Activated effector memory CD4-positive, alpha-beta T cell treated with Interleukin-2 at 50 U/mL for 16 hours (primary cell): ENCODE data around the gene OR4C5.
A peak's percentile ranks its signal among the peaks of the same experiment; 100 is the strongest.
"Not testable (repeated sequence)": the region's sequence is repeated elsewhere in the genome, so short reads cannot be mapped to it uniquely, and the experiment has no call there.

Experiments
- DNase-seq: peaks from one replicate; pipeline ENCODE4 v3.0.0-alpha.2; 2020

Gene OR4C5

DNA sequence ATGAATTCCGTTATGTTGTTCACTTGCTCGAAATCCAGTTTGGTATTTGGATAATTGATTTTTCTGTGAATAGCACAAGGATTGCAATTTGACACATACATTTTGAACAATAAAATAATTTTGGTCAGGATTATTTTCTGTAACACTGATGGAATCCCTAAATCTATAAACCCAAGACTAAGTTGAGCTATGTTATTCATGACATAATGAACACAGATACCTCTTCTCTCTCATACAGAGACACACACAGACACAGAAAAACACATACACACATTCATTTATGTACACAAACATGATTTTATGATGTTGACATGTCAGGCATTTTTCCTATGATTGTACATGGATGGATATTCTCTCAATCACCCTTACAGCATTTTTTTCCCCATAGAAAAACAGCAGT lies at the start of gene OR4C5:
Gene OR4C5, minus strand, starts transcription at position 101 of the 400 bp plus-strand sequence. Its CDS starts 0 bp downstream, at position 101.
- no peak for DNase-seq

DNA sequence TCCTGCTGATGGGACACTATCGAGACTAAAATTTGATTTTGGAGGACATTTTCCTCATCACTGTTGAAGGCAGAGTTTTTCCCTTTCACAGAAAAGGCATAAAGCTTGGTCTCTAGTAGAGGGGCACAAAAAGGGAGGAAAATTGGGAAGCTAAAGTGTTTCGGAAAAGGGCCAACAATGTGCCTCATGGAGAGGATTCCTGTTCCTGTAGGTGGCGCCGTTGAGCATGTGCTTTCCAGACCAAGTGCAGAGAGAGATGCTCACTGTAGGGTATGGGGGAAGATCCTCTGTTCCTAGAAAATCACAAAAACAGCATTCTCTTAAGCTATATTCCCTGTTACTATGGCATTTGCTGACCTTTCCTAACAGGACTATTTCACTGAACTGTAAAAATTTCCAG lies 18.4 kb upstream of the OR4C5 start:
- no peak for DNase-seq

DNA sequence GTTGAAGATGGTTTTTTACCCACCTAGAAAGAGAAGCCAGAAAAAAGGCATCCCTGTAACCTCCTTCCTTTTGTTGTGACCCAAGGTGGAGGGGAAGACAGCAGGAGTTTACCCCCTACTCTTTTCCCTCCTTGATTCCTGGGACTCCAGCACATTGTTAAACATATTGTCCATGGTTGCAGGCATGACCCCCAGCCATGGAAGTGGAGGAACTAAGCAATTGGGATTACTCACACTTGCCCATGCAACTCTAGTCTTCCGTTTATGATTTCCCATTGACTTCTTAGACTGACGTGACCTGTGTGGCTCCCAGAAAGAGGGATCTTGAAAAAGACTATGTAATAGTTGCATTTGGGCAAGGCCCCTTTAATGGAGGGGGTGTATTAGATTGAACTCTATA lies 17.9 kb upstream of the OR4C5 start:
- DNase-seq, result not testable (repeated sequence)

DNA sequence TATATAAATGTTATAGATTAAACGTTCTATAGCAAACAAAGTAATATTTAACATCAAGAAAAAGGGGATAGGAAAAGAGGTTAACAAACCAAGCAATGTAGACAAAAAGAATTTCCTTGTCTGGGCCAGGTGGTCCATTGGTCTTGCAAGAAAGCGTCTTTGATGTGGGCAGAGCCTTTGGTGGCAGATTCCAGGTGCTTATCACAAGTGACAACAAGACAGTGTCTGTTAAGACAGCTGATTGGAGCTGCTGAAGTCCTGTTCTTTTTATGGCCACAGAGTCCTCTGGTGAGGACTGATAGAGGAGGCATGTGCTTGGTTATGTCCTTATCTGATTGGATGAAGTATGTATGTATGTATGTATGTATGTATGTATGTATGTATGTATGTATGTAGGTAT lies 5.0 kb downstream of the OR4C5 start:
- DNase-seq, result not testable (repeated sequence)

DNA sequence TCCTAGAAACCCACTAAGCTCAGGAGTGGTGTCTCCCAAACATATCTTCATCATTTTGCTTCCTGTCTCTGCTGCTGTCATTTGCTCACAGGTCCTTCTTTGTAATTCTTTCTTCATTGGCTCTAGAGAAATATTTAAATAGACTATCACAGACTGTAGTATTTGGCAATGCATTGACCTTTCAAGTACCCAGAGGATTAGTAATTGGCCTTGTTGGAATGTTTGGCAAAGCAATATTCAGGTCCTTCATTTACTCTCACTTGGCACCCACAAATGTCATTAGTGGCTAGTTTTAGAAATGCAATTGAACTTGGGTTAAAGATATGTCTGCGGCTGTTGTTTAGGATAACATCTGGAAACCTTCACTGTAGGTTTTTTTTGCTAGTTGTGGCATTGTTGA lies 11.6 kb downstream of the OR4C5 start:
- DNase-seq, result no peak

DNA sequence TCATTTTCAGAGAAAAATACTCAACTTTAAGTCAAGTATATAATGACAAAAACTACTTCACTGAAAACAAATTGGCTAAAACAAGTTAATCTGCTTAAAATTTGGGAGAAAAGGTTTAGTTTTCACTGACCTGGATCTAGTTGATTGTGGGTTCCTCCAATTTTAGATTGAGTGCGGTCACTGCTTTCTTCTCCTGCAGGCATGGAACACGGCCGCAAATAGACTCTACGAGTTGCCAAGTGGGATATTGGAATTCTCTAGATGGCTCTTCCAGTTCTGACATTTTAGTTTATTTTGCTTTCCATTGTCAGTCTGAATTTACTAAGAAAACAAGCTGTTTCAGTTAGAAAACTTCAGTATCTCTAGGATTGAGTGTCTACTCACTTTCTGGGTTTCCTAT lies 12.3 kb downstream of the OR4C5 start:
- DNase-seq, result no peak

DNA sequence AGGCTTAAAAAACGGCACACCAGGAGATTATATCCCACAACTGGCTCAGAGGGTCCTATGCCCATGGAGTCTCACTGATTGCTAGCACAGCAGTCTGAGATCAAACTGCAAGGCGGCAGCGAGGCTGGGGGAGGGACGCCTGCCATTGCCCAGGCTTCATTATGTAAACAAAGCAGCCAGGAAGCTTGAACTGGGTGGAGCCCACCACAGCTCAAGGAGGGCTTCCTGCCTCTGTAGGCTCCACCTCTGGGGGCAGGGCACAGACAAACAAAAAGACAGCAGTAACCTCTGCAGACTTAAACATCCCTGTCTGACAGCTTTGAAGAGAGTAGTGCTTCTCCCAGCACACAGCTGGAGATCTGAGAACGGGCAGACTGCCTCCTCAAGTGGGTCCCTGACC lies 20.0 kb downstream of the OR4C5 start:
- peak; percentile 29 for DNase-seq

DNA sequence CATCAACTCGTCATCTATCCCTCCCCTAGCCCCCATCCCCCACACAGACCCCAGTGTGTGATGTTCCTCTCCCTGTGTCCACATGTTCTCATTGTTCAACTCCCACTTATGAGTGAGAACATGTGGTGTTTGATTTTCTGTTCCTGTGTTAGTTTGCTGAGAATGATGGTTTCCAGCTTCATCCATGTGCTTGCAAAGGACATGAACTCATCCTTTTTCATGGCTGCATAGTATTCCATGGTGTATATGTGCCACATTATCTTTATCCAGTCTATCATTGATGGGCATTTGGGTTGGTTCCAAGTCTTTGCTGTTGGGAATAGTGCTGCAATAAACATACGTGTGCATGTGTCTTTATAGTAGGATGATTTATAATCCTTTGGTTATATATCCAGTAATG lies 23.8 kb downstream of the OR4C5 start:
- not testable (repeated sequence) for DNase-seq

DNA sequence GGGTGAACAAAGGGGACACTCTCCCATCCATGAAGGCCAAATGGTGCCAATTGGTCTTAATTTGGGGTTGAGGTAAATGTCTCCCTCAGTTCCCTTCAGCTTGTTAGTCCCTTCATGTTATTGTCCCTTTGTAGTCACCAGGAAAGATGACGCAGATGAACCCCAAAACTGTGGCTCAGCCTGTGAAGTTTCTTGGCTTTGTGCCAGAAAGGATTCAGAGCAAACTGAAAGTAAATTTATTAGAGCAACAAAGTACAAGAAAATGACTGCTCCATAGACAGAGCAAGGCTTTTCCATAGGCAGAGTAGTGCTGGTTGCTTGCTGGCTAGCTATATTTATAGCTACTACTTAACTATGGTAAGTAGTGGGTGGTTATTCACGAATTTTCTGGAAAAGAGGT lies 24.8 kb downstream of the OR4C5 start:
- no peak for DNase-seq

DNA sequence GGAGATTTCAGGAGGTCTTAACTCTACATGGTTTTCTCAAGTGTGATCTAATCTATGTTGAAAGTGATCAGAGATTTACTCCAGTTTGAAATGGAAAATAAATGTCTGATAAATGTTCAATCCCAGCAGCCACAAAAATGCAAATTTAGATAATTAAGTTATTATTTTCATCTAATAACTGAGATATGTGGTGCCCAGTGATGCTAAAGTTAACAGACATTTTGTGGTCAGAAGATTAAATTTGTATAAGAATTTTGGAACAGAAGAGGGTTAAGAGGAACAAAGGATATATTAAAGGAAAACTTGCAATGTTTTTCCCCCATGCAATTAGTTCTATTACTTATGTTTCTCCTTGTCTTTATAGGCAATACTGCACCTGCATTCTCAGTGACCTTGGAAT lies 41.6 kb downstream of the OR4C5 start, which contains the start of gene OR4C3:
Gene OR4C3, plus strand, starts transcription at position 301 of the 400 bp plus-strand sequence. CDS start 102 bp downstream, outside the sequence.
- DNase-seq, result not testable (repeated sequence)

DNA sequence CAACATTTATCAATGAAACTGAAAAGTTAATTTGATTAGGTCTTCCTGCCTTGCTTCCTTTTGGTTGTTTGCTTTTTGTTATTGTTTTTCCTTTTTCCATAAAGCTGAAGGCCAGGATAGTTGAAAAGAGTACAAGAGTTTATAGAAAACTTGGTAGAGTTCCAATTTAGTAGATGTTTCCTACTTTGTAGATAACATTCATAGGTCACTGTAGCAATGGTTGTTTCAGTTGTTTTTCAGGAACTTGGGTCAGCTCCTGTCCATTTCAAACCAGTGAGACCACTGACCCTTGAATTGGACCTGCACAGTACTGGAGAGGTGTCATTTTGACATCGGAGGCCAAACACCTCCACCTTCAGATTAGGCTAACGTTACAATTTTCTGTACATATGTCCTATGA lies 46.5 kb downstream of the OR4C5 start:
- not testable (repeated sequence) for DNase-seq
